Activated CD4-positive, alpha-beta T cell treated with anti-CD3 and anti-CD28 coated beads, Interleukin-2, amount 50 U/mL, for 1 hour (primary cell): ENCODE measurements around the gene CXCL9.
"Not testable (repeated sequence)": the region's sequence is repeated elsewhere in the genome, so short reads cannot be mapped to it uniquely, and the experiment has no call there.

Experiments used
- DNase-seq: peaks from one replicate; pipeline ENCODE4 v3.0.0-alpha.2; 2020

Gene CXCL9

GRCh38 chr4:76011700-76012387 is 4.5 kb upstream of the CXCL9 start:
- no peak for DNase-seq

DNA sequence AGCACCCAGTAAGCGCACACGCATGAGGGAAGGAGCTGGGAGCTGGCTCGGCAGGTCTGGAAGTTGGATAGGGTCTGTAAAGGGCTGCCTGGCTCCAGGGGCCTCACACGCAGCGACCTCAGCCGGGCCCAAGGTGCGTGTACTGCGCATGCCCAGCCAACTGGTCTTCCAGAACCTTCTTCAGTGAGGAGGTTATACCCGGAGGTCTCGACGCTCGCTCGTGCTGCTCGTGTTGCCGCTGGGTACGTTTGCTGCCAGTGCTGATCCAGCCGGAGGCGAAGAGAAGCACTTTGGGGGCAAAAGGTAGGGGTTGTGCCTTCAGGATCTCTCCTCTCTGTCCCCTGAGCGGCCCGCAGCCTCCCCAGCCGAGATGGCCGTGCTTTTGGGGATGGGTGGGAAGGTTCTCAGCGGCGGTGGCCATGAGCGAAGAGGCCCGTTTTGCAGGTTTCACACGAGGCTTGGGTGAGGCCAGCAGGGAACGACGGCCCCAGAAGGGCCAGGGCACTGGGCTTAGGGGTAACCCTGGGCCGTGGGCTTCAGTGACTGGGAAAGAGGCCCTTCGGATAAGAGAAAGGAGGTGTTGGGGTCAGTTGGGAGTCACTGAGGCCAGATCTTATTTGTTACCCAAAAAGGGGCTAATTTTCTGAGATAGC is 3.8 kb upstream of the CXCL9 start:
- no peak for DNase-seq

DNA sequence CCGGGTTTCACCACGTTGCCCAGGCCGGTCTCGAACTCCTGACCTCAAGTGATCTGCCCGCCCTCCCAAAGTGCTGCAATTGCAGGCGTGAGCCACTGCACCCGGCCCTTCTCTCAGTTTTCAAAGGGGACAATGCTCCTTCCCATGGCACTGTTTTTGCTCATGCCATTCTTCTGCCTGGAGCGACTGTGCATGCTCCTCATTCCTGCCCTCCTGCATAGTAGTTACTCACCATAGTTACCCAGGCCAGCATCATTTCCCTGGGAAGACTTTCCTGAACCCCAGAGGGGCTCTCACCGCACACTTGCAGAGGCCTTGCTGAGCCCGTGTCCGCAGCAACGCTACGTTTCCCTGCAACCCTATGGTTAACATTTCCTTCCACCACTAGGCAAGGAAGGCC is 3.3 kb upstream of the CXCL9 start:
- DNase-seq = no peak

GRCh38 chr4:76009311-76009710 is 2.0 kb upstream of the CXCL9 start:
- no peak for DNase-seq

- DNase-seq = no peak
Measured at GRCh38 chr4:76003620-76004019, 3.7 kb downstream of the CXCL9 start.

GRCh38 chr4:76003035-76003434 is 4.3 kb downstream of the CXCL9 start:
- DNase-seq = no peak

DNA sequence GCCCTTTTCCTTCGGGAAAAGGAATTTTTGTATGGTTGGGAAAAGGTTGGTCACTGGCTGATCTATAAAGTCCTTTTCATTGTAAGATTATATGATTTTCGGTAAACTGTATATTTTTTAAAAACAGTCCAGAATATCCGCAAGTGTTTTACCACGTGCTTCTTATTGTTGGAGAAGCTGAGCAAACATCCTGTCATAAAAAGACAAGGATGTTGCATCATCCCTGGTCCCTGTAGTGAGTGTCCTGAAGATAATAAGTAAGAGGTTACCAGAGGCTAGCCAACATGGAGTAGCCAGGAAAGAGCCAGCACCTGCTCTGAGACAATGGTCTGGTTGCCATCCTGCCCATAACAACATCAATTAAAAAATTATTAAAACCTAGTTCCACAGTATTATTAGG is 5.1 kb downstream of the CXCL9 start:
- no peak for DNase-seq

- DNase-seq = no peak
Measured at GRCh38 chr4:76001700-76002099, 5.6 kb downstream of the CXCL9 start.

GRCh38 chr4:76000279-76000678 is 7.0 kb downstream of the CXCL9 start:
- DNase-seq = no peak

DNA sequence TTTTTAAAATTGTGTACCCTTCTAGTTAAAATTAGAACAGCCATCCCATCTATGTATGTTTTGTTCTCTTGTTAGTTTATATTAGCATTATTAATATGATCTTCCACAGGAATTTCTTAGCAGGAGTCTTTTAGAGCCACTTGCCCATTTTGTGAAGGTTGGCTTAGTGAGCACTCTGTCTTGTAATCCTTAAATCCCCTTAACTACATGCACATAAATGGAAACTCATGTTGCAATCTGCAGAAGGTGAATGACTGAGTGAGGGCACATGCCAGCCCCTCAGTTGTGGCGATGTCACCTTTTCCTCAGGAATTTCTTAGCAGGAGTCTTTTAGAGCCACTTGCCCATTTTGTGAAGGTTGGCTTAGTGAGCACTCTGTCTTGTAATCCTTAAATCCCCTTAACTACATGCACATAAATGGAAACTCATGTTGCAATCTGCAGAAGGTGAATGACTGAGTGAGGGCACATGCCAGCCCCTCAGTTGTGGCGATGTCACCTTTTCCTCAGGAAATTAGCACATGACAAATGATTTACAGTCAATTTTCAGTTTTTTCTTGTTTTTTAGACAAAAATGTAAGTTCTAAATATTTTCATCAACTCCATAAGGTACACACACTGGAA is 8.7 kb downstream of the CXCL9 start:
- not testable (repeated sequence) for DNase-seq

DNA sequence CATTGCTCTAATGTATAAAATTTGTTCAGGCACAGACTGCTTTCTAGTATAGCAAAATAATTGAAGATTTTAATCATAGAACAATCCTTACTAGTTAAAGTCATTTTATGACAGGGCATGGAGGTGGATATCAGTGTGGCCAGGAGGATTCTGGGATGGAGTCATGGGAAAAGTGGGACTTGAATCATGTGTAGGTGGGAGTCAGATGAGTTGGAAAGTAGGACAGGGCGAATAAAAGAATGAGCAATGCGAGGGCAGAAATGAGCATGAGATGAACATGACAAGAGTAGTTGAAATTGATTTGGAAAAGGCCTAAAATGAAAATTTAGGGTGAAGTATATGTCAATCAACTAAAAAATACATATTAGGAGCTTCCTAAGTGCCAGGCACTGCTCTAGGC is 9.4 kb downstream of the CXCL9 start:
- no peak for DNase-seq

DNA sequence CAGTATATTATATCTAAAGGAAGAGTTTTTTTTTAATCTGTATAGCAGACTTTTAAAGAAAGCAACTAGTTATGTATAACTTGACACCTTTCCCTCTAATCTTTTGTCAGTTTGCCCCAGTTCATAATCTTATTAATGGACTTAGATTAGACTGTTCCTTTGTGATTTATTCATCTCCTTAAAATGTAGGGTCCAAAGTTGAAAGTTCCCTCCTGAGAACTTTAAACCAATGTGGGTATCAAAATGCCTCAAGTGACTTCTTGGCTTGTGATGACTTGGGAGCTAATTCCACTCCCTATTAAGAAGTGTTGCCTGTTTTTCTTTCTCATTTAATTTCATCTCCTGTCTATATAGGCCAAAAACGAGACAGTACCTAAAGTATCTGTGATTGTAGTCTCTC is 10.2 kb downstream of the CXCL9 start:
- no peak for DNase-seq

- no peak for DNase-seq
Measured at GRCh38 chr4:75995727-75996126, 11.6 kb downstream of the CXCL9 start.

DNA sequence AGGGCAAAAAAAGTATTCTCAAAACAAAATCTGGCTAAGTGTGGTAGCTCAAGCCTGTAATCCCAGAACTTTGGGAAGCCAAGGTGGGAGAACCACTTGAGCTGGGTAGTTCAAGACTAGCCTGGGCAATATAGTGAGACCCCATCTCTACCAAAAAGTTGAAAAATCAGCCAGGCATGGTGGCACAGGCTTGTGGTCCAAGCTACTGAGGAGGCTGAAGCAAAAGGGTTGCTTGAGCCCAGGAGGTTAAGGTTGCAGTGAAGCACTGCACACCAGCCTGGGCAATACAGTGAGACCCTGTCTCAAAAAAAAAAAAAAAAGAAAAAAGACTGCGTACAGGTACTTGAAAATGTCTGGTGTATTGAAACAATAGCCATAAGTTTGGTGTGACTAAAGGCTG is 14.8 kb downstream of the CXCL9 start:
- DNase-seq = no peak

DNA sequence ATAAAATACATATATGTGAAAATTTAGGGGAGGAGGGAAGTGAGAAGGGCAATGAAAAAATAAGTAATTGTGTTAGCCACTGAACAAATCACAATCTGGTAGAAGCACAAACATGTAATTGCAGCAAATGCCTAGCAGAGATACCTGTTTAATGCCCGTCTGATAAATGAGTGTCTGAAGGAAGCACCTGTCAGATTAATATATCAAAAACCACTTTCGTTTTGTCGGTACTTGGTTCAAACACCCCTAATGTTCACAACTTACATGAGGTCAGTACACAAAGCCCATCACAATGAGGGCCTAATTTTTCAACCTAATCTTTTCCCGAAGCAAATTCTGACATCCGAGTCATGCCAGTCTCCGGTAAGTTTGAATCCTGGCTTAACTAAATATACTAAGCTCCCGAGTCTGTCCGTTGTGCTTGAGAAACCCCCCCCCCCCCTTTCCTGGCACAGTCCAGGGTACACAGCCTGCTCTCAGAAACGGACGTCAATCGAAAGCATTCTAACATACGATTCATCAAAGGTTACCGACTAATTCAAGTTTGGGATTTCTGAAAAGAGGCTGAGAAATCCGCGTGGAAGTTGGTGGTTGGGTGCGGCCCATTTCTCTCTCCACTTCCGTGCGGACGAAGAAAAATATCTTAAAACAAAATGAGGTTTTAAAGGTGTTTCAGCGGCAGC is 17.3 kb downstream of the CXCL9 start:
- DNase-seq = no peak

GRCh38 chr4:75985116-75985515 is 22.2 kb downstream of the CXCL9 start:
- DNase-seq = no peak

DNA sequence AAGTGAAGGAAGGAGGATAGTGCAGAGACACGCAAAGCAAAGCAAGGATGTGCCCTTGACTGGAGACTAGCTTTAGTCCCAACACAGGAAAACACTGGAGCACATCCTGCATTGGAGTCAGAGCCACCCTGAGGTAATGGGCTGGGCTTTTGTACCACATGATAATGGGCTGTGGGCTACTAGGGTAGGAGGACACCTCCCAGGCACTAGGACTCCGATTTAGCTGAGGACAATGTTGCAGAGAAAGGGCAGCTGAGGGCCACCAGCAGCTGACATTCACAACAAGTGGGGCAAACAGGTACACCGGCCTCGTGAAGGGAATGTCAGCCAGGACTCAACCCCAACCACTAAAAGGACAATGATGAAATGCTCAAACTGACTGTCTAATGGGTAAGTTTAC is 26.7 kb downstream of the CXCL9 start:
- DNase-seq = no peak

- no peak for DNase-seq
Measured at GRCh38 chr4:75976177-75976576, 31.1 kb downstream of the CXCL9 start.

DNA sequence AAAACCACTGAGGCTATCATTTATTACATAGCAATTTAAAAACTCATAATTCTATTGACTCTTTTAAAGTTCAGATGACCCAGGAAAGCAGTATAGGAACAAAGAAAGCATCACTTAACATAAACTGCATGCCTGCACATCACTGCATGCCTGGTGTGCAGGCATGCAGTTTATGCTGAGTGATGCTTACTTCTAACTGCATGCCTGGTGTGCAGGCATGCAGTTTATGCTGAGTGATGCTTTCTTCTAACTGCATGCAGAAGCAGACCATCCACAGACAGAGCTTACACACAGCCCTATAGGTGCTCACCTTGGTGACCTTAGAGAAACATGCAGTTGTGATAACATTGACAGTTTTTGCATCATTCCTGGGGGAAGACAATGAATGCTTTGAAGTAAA is 33.5 kb downstream of the CXCL9 start:
- DNase-seq = no peak

GRCh38 chr4:75968084-75968483 is 39.2 kb downstream of the CXCL9 start:
- DNase-seq = no peak

DNA sequence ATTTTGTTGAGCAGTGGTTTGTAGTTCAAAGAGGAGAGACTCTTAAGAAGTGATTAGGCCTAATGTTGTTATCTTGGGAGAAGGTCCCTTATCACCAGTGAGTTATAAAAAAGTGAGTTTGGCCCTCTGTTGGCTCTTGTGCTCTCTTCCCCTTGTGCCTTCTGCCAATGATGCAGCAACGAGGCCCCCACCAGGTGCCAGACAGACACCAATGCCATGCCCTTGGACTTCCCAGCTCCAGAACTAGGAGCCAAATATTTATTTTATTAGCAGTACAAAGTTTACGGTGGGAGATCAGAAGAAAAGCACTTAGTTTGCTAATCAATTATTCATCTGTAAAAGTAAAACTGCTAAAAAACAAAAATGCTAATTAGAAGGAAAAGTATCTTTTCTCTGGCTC is 43.8 kb downstream of the CXCL9 start:
- no peak for DNase-seq

GRCh38 chr4:75962072-75962471 is 45.2 kb downstream of the CXCL9 start:
- DNase-seq = not testable (repeated sequence)

GRCh38 chr4:75958546-75958945 is 48.8 kb downstream of the CXCL9 start:
- DNase-seq = not testable (repeated sequence)

DNA sequence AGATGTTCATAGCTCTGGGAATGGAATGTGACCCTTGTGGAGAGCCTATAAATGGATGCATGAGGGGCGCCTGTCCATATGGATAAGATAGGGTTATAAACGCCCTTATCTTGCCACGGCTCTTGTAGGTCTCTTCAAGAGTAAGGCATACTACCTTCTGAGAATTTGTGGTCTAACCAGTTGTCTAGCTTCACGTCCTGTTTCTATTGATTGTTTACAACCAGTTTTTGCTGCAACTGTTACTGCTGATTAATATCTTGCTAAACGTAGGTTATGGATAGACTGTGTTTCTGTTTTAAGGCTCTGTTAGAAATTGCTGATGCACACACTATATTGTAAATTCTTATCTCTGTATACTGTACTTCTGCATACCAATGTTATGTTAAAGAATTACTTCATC is 52.5 kb downstream of the CXCL9 start:
- not testable (repeated sequence) for DNase-seq
